K562 (cell line): ENCODE results near the gene WFDC8. TPM values are rescaled to one million over a fixed set of nuclear protein-coding genes. Genes with fewer than 3 reads are reported as not detected.
"Not testable (repeated sequence)": the region's sequence is repeated elsewhere in the genome, so short reads cannot be mapped to it uniquely, and the experiment has no call there.

Source experiments
- ATAC-seq: fragments of 200-7000 bp; cut with Tn5 transposase; 3 replicates; pipeline ENCODE4 v1.9.1; 2020; ENCODE audit warnings: moderate library complexity
- BruUV-seq: library from RNA; stranded (reverse); fragments of 400-500 nt; replicated peaks from 2 replicates; lab custom pipeline; 2021; lab: Mats Ljungman, UMichigan
- CTCF ChIA-PET: fragments of 300-600 bp; formaldehyde crosslinking; extraction: SDS; loops from one replicate; lab custom pipeline; 2021; ENCODE audit warnings: low intra/inter-chr PET ratio; lab: Yijun Ruan, JAX
- POLR2A ChIA-PET: fragments of 300-600, 350-650 bp; sonication (Branson Sonifier 250); formaldehyde crosslinking; extraction: SDS; loops from one replicate; lab custom pipeline; 2021; ENCODE audit warnings: antibody characterized with exemption, inconsistent platforms; lab: Yijun Ruan, JAX
- DNase-seq, 4 experiments: peaks; one replicate each; pipeline versions ENCODE4 v3.0.0 to v3.0.0-alpha.2; 2011 to 2018; ENCODE audit warnings: low spot score in 3 of 4, mixed read lengths in 3 of 4; ENCODE audit errors: extremely low read depth in 1 of 4
- FAIRE-seq: peaks from 2 replicates; lab custom pipeline; 2011; peaks lifted over from hg19 to GRCh38; lab: Jason Lieb, UNC
- H2AFZ ChIP-seq: 2 replicates; pipeline ENCODE4 v1.6.0; 2011; ENCODE audit warnings: low read depth, low read length, control low read depth, inconsistent platforms
- H3K27ac ChIP-seq: fragments of 200-600 bp; 3 replicates; pipeline ENCODE4 v1.8.0; 2011; ENCODE audit warnings: low read depth, mild to moderate bottlenecking, control low read depth, inconsistent platforms, low read length, moderate library complexity, mixed read lengths; ENCODE audit errors: extremely low read depth
- H3K27me3 ChIP-seq, 2 experiments: fragments of 300-600 bp in 1 of 2; 2 replicates in 1 of 2; 3 replicates in 1 of 2; pipeline versions ENCODE4 v1.6.0 to v1.8.0; 2011; ENCODE audit warnings: inconsistent platforms in 2 of 2, low read length in 2 of 2, mild to moderate bottlenecking in 1 of 2, mixed read lengths in 1 of 2, moderate library complexity in 1 of 2; ENCODE audit not compliant: control insufficient read depth in 2 of 2, insufficient read depth in 2 of 2
- H3K36me3 ChIP-seq: fragments of 300-600 bp; 3 replicates; pipeline ENCODE4 v1.8.0; 2011; ENCODE audit warnings: mild to moderate bottlenecking, low read length, inconsistent platforms; ENCODE audit not compliant: control insufficient read depth, insufficient read depth
- H3K4me1 ChIP-seq, 2 experiments: fragments of 200-600 bp in 1 of 2; replicated peaks in 1 of 2; 2 replicates in 1 of 2; 3 replicates in 1 of 2; pipeline versions ENCODE4 v1.5.1 to v1.8.0; 2011; ENCODE audit warnings: inconsistent platforms in 2 of 2, low read length in 2 of 2, mild to moderate bottlenecking in 1 of 2, mixed read lengths in 1 of 2, moderate library complexity in 1 of 2; ENCODE audit not compliant: control insufficient read depth in 2 of 2, insufficient read depth in 2 of 2
- H3K4me2 ChIP-seq: 2 replicates; pipeline ENCODE4 v1.6.1; 2011; ENCODE audit warnings: low read length, control low read depth, inconsistent platforms, mixed read lengths; ENCODE audit not compliant: insufficient read depth
- H3K4me3 ChIP-seq: fragments of 200-600 bp; sonication (generic), shearing (Covaris generic); 2 replicates; pipeline ENCODE4 v1.5.1; 2016; ENCODE audit warnings: control low read depth, inconsistent platforms
- H3K79me2 ChIP-seq: fragments of 200-600 bp; 3 replicates; pipeline ENCODE4 v1.8.0; 2011; ENCODE audit warnings: low read length, inconsistent platforms; ENCODE audit not compliant: control insufficient read depth, insufficient read depth
- H3K9ac ChIP-seq, 2 experiments: 2 replicates each; pipeline versions ENCODE4 v1.6.0 to v1.6.1; 2011; ENCODE audit warnings: low read depth in 2 of 2, low read length in 2 of 2, control low read depth in 1 of 2, inconsistent platforms in 1 of 2, mild to moderate bottlenecking in 1 of 2, mixed read lengths in 1 of 2; ENCODE audit not compliant: insufficient read depth in 1 of 2
- H3K9me1 ChIP-seq: one replicate; pipeline ENCODE4 v1.6.0; 2011; ENCODE audit warnings: inconsistent platforms, mild to moderate bottlenecking, low read length, moderate library complexity; ENCODE audit not compliant: control insufficient read depth, insufficient read depth
- H3K9me3 ChIP-seq: replicated peaks from 2 replicates; pipeline ENCODE4 v1.5.1; 2011; ENCODE audit warnings: low read depth, low read length, inconsistent platforms; ENCODE audit not compliant: control insufficient read depth, insufficient read depth
- H4K20me1 ChIP-seq: replicated peaks from 2 replicates; pipeline ENCODE4 v1.6.1; 2011; ENCODE audit warnings: low read length, inconsistent platforms, mixed read lengths; ENCODE audit not compliant: control insufficient read depth, insufficient read depth
- BCOR ChIP-seq: fragments of 450-650 bp; IDR thresholded peaks from 2 replicates; pipeline ENCODE4 v1.6.1; 2016
- FOXM1 ChIP-seq, 2 experiments: fragments of 450-650 bp in 1 of 2; sonication (generic) in 1 of 2; formaldehyde crosslinking in 1 of 2; IDR thresholded peaks; 2 replicates each; pipeline versions ENCODE4 v1.6.1 to v1.9.0; 2017 to 2022; ENCODE audit warnings: low read depth in 2 of 2, mild to moderate bottlenecking in 2 of 2, missing genetic modification reagents in 1 of 2, moderate library complexity in 1 of 2
- KDM1A ChIP-seq, 2 experiments: fragments of 450-650 bp; IDR thresholded peaks; 2 replicates each; pipeline ENCODE4 v1.6.1; 2016; ENCODE audit warnings: mild to moderate bottlenecking in 2 of 2
- RBM25 ChIP-seq: fragments of 200-400 bp; formaldehyde crosslinking; IDR thresholded peaks from 2 replicates; pipeline ENCODE4 v1.6.1; 2018; ENCODE audit warnings: low read length, low read depth, moderate library complexity; ENCODE audit not compliant: severe bottlenecking
- ZNF146 ChIP-seq: IDR thresholded peaks from one replicate; pipeline ENCODE4 v1.6.1; 2018; ENCODE audit warnings: missing compliant biosample characterization; ENCODE audit not compliant: unreplicated experiment
- ZNF512 ChIP-seq: IDR thresholded peaks from 2 replicates; pipeline ENCODE4 v1.6.1; 2016; ENCODE audit warnings: missing genetic modification characterization, missing compliant biosample characterization
- WGBS: fragments of 100-300 bp; shearing (Covaris generic); methylation state at CpG from one replicate; pipeline ENCODE4 v1.1.6; 2016; ENCODE audit warnings: low coverage, mixed read lengths; ENCODE audit not compliant: insufficient coverage; ENCODE audit errors: missing lambda C conversion rate; 5-methylcytosine and 5-hydroxymethylcytosine counted together
- in situ Hi-C: fragments of 300-500 bp; cut with MboI; formaldehyde crosslinking; loops from 4 replicates; pipeline ENCODE4 v1.15.0; 2018; ENCODE audit warnings: inconsistent platforms, mixed read lengths
- intact Hi-C: fragments of 100-400 bp; cut with micrococcal nuclease; formaldehyde crosslinking; loops from 2 replicates; pipeline ENCODE4 v1.14.2; 2022
- polyA plus RNA-seq, 8 experiments: library from polyadenylated mRNA; depleted of rRNA in 4 of 8; stranded (reverse) in 5 of 8; unstranded in 3 of 8; fragments of >200 nt; fragmentation: Nextera tagmentation in 2 of 8; fragmentation: Illumina TruSeq in 1 of 8; extraction: Ambion mirVana in 2 of 8; extraction: Trizol in 1 of 8; gene quantifications; 2 replicates each; pipeline versions ENCODE4 v1.2.1 to v1.2.3, GENCODE V29; 2011 to 2014; ENCODE audit warnings: inconsistent platforms in 1 of 8, missing spikeins in 1 of 8
- total RNA-seq, 7 experiments: library from RNA; depleted of rRNA in 6 of 7; stranded (reverse); fragments of >200 nt in 6 of 7; fragmentation: Illumina TruSeq in 2 of 7; extraction: Trizol in 2 of 7; gene quantifications; 2 replicates each; pipeline versions ENCODE4 v1.2.1 to v1.2.3, GENCODE V29; 2011 to 2021; ENCODE audit warnings: low replicate concordance in 1 of 7

WFDC8 gene
- total and polyA plus RNA-seq, 9 of the 15 experiments (the other 6 are each of a cell fraction or from before 2014, with no cell fraction given): not detected

- intact Hi-C loops, H3K9me1 ChIP-seq, DNase-seq, H3K4me1 ChIP-seq, POLR2A ChIA-PET, H3K36me3 ChIP-seq, BruUV-seq, H3K4me3 ChIP-seq, H3K4me2 ChIP-seq, H4K20me1 ChIP-seq, H3K27ac ChIP-seq, H3K27me3 ChIP-seq, in situ Hi-C loops, ATAC-seq, CTCF ChIA-PET, H3K79me2 ChIP-seq, FAIRE-seq, H3K9me3 ChIP-seq, H3K9ac ChIP-seq, H2AFZ ChIP-seq: not testable (repeated sequence)
- WGBS: 6% methylated on average over 1 of the region's 1 CpG
- TF ChIP-seq BCOR: 0 out of 2 replicates have a peak, but pooled peaks have one; percentile 32
- peak in 1 of 2 experiments; percentile 32; a peak in 1 of 4 replicates for TF ChIP-seq KDM1A (IDR thresholded peaks at IDR 0.05)
- TF ChIP-seq RBM25: peak; percentile 77
- TF ChIP-seq ZNF146 (CRISPR knock-in tag): peak; percentile 96
Observed at GRCh38 chr20:45569650-45570049, 9.4 kb downstream of the WFDC8 start.

- H4K20me1 ChIP-seq: no peaks in the 10 kb centered on the region
- H3K4me1 ChIP-seq: no peaks in the 10 kb centered on the region
- ChIA-PET CTCF (no interaction called here), POLR2A (no interaction called here)
- no peak overlapping the region for H3K4me3 ChIP-seq
- DNase-seq: no peak
- no peaks in the 10 kb centered on the region for H3K27me3 ChIP-seq
- no peak for FAIRE-seq
- intact Hi-C loops (no loop called here), in situ Hi-C loops (no loop called here)
- no peak overlapping the region for H3K27ac ChIP-seq
- no peaks in the 10 kb centered on the region for H3K36me3 ChIP-seq
- 0% methylated on average over 2 of the region's 2 CpGs for WGBS
- no TSS peak for BruUV-seq
- no peak overlapping the region for H3K4me2 ChIP-seq
- H3K9me1 ChIP-seq: no peaks in the 10 kb centered on the region
- TF ChIP-seq ZNF512 (tag): peak; percentile 65
- TF ChIP-seq FOXM1 (IDR thresholded peaks at IDR 0.05; ENCODE audit: low read depth): no peak
- TF ChIP-seq FOXM1 (CRISPR knock-in tag; IDR thresholded peaks at IDR 0.05; ENCODE audit: low read depth): no peak
- no peak overlapping the region for H2AFZ ChIP-seq
- no peak for ATAC-seq
- no peaks in the 10 kb centered on the region for H3K79me2 ChIP-seq
- no peaks in the 10 kb centered on the region for H3K9me3 ChIP-seq
- H3K9ac ChIP-seq: no peak overlapping the region
Observed at GRCh38 chr20:45564760-45565276, 14.3 kb downstream of the WFDC8 start.
